Measurements from ENCODE around the gene TMEM63C.

The TMEM63C gene

DNA sequence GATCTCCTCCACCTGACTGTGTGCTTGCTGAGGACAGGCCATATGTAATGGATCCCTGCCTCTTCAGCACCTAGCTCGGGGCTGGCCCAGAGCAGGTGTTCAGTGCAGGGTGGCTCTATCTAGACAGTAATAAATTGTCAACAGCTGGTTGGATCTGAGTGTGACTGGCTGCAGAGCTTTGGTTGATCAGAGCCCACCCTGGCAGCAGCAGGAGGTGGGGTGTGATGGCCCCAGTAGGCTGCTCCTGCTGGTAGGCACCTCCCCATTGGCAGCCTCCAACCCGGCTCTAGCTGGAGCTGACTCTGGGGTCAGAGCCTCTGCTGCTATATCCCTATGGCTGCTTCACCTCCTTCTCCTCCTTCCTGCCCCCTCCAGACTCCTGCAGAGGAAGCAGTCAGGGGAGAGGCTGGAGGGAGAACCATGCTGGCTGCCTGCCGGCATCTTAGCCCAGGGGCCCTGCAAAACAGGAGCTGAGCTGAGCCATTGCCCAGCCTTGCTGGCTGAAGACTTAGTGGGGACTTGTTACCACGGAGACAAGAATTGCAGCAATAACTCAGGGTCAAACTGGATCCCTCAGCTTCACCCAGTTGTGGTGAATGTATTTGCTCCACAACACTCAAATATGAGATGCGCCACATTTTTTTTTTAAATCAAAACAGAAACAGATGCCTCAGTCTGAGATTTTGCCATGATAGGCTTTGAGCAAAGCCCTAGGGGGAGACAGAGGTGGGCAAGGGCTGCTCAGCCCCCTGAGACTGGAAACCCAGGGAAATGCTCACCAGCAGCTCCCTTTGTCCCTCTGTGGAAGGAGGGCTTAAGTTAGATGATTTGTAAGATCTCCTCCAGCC, 22.2 kb downstream of the TMEM63C start:
- H3K9me3 ChIP-seq (ENCODE audit: control insufficient read depth, low read length), result no peaks in the 10 kb centered on the region
- H3K27me3 ChIP-seq (replicated peaks; ENCODE audit: control insufficient read depth, insufficient read depth, low read length), result peaks cover 63% of the 10 kb centered on the region
- no peaks in the 10 kb centered on the region for H3K4me1 ChIP-seq (ENCODE audit: control insufficient read depth, insufficient read depth, low read length)
- H3K36me3 ChIP-seq (ENCODE audit: control insufficient read depth, insufficient read depth, low read length, severe bottlenecking), result no peaks in the 10 kb centered on the region
- H3K9ac ChIP-seq (ENCODE audit: low read length), result no peak overlapping the region
- DNase-seq (ENCODE audit: low read depth), result peak; percentile 3
- no peak overlapping the region for H3K4me3 ChIP-seq (ENCODE audit: low read length)

DNA sequence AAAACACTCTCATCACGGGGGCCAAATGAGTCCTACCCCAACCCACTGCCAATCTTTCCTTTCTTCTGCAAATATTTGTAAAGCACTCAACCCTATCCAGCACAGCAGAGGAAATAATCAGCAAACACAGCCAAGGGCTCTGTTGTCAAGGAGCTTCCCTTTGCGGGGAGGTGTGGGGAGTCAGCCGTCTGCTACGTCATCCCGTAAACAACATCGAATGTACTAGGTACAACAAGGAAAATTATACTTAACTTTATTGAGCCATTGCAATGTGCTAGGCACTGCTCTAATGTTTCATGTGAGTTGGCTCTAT, 22.8 kb downstream of the TMEM63C start:
- H3K4me1 ChIP-seq (ENCODE audit: control insufficient read depth, insufficient read depth, low read length), result no peaks in the 10 kb centered on the region
- DNase-seq (ENCODE audit: low read depth), result no peak
- H3K27me3 ChIP-seq (replicated peaks; ENCODE audit: control insufficient read depth, insufficient read depth, low read length), result peaks cover 58% of the 10 kb centered on the region
- H3K9me3 ChIP-seq (ENCODE audit: control insufficient read depth, low read length), result no peaks in the 10 kb centered on the region
- no peaks in the 10 kb centered on the region for H3K36me3 ChIP-seq (ENCODE audit: control insufficient read depth, insufficient read depth, low read length, severe bottlenecking)
- H3K9ac ChIP-seq (ENCODE audit: low read length), result no peak overlapping the region
- no peak overlapping the region for H3K4me3 ChIP-seq (ENCODE audit: low read length)

DNA sequence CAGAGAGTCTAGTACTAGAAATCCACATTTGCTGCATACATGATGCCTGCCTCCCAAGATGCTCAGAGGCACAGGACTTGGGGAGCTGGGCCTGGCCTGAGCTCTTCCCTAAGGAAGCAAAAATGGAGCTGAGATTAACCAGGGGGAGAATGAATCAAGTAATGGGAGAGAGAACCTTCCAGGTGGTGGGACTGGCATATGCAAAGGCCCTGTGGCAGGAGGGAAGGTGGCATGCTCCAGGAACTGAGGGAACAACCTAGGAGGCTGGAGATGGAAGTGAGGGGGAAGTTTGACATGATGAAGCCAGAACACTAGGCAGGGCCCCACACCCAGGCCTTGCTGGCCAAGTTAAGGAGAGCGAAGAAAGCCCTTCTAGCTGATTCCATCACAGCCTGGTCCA, 23.3 kb downstream of the TMEM63C start:
- no peak overlapping the region for H3K9ac ChIP-seq (ENCODE audit: low read length)
- no peak overlapping the region for H3K4me3 ChIP-seq (ENCODE audit: low read length)
- no peaks in the 10 kb centered on the region for H3K4me1 ChIP-seq (ENCODE audit: control insufficient read depth, insufficient read depth, low read length)
- no peaks in the 10 kb centered on the region for H3K36me3 ChIP-seq (ENCODE audit: control insufficient read depth, insufficient read depth, low read length, severe bottlenecking)
- DNase-seq (ENCODE audit: low read depth), result no peak
- H3K27me3 ChIP-seq (replicated peaks; ENCODE audit: control insufficient read depth, insufficient read depth, low read length), result peaks cover 60% of the 10 kb centered on the region
- H3K9me3 ChIP-seq (ENCODE audit: control insufficient read depth, low read length), result no peaks in the 10 kb centered on the region

DNA sequence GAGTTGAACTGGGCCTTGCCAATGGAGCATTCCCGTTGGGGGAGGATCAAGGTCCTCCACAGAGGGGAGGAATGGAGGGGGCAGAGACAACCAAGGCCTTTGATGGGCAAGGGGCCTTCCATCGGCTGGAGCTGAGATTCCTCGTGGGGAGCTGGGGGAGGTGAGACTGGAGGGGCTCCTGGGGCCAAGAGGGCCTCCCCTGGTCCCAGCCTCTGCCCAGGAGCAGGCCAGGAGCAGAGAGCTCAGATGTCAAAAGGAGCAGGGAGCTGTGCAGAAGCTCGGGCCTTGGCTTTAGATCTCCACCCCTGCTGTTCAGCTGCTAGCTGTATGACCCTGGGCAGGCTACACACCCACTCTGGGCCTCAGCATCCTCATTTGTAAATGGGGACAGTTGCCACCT, 24.0 kb downstream of the TMEM63C start:
- no peaks in the 10 kb centered on the region for H3K36me3 ChIP-seq (ENCODE audit: control insufficient read depth, insufficient read depth, low read length, severe bottlenecking)
- DNase-seq (ENCODE audit: low read depth), result no peak
- no peaks in the 10 kb centered on the region for H3K9me3 ChIP-seq (ENCODE audit: control insufficient read depth, low read length)
- H3K4me1 ChIP-seq (ENCODE audit: control insufficient read depth, insufficient read depth, low read length), result no peaks in the 10 kb centered on the region
- no peak overlapping the region for H3K4me3 ChIP-seq (ENCODE audit: low read length)
- H3K9ac ChIP-seq (ENCODE audit: low read length), result no peak overlapping the region
- peaks cover 58% of the 10 kb centered on the region for H3K27me3 ChIP-seq (replicated peaks; ENCODE audit: control insufficient read depth, insufficient read depth, low read length)

DNA sequence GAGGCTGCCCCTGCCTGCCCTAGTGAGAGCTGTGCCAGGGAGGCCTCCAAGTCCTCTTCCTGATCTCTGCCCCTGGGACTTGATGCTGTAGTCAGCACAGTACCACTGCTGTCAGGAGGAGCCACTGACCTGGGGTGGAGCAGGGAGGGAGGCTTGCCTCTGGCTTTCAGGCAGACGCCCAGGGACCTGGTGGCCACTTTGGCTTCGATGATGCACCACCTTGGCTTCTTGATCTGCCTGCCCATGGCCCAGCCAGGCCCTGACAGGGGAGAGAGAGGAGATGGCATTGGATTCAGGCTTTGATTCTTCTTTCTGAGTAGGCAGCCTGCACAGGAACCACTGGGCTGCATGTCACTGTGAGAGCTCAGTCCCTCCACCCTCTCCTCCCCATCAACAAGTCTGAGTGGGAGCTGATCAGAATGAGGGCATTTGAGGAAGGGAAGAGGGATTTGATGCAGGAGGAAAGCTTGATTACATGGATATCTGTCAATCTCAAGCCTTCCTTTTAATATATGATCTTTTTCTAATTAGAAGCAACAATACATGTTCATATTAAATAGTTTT, 24.7 kb downstream of the TMEM63C start:
- no peaks in the 10 kb centered on the region for H3K4me1 ChIP-seq (ENCODE audit: control insufficient read depth, insufficient read depth, low read length)
- H3K9me3 ChIP-seq (ENCODE audit: control insufficient read depth, low read length), result no peaks in the 10 kb centered on the region
- H3K4me3 ChIP-seq (ENCODE audit: low read length), result no peak overlapping the region
- H3K9ac ChIP-seq (ENCODE audit: low read length), result no peak overlapping the region
- H3K36me3 ChIP-seq (ENCODE audit: control insufficient read depth, insufficient read depth, low read length, severe bottlenecking), result no peaks in the 10 kb centered on the region
- no peak for DNase-seq (ENCODE audit: low read depth)
- peaks cover 50% of the 10 kb centered on the region for H3K27me3 ChIP-seq (replicated peaks; ENCODE audit: control insufficient read depth, insufficient read depth, low read length)

DNA sequence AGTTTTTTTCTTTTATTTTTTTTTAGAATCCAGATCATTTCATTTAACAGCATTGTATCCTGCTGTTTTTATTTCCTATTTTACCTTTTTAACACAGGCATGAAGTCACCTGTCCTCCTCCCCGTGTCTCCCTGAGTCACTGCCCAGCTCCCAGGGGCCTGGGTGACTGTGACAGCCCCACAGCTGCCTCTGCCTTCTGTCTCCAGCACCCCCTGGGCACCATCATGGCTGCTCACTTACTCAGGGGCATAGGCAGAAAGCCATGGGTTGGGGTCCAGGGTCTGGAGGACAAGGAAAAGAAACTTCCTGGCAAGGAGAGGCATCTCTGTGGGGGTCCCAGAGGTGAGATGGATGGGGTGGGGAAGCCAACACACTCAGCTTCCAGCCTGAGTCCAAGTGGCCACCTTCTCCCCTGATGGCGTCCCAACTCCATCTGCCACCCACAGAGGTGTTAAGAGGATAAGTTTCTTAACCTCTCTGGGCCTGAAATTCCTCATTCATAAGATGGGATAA, 25.3 kb downstream of the TMEM63C start:
- Histone ChIP-seq H3K4me1 (ENCODE audit: control insufficient read depth, insufficient read depth, low read length) (no peaks in the 10 kb centered on the region), H3K27me3 (replicated peaks; ENCODE audit: control insufficient read depth, insufficient read depth, low read length) (peaks cover 48% of the 10 kb centered on the region), H3K4me3 (ENCODE audit: low read length) (no peak overlapping the region), H3K9ac (ENCODE audit: low read length) (no peak overlapping the region), H3K36me3 (ENCODE audit: control insufficient read depth, insufficient read depth, low read length, severe bottlenecking) (no peaks in the 10 kb centered on the region), H3K9me3 (ENCODE audit: control insufficient read depth, low read length) (no peaks in the 10 kb centered on the region)
- DNase-seq (ENCODE audit: low read depth), result no peak

DNA sequence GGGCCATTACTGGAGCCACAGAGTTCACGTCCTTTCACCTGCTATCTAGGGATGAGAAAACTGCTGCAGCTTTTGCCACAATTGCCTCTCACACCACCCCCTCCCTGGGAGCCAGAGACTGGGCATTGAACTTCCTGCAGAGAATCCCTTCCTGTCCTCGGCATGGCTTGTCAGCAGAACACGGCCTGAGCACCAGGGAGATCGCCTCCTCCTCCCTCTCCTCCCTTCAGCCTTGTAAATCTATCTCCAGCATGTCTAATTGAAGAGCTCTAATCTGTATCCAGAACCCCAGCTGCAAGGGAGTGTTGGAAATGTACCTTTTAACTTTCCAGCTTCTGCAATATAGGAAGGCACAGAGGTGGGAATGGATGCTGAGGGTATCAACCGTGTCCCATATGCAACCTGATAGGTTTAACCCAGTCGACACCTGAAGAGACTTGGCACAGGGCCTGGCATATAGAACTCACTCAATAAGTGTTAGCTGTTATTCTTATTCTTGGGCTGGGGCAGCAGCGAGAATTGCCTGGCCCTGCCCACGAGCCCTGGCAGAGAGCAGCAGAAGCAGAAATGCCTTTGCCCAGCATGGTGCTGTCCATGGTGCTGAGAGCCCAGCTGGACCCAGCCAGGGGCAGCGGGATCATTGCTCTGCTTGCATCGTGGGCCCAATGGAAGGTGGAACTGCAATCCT, 26.8 kb downstream of the TMEM63C start:
- peaks cover 50% of the 10 kb centered on the region for H3K27me3 ChIP-seq (replicated peaks; ENCODE audit: control insufficient read depth, insufficient read depth, low read length)
- no peaks in the 10 kb centered on the region for H3K36me3 ChIP-seq (ENCODE audit: control insufficient read depth, insufficient read depth, low read length, severe bottlenecking)
- H3K4me1 ChIP-seq (ENCODE audit: control insufficient read depth, insufficient read depth, low read length), result no peaks in the 10 kb centered on the region
- no peaks in the 10 kb centered on the region for H3K9me3 ChIP-seq (ENCODE audit: control insufficient read depth, low read length)
- H3K4me3 ChIP-seq (ENCODE audit: low read length), result no peak overlapping the region
- H3K9ac ChIP-seq (ENCODE audit: low read length), result no peak overlapping the region
- DNase-seq (ENCODE audit: low read depth), result peak; percentile 84

DNA sequence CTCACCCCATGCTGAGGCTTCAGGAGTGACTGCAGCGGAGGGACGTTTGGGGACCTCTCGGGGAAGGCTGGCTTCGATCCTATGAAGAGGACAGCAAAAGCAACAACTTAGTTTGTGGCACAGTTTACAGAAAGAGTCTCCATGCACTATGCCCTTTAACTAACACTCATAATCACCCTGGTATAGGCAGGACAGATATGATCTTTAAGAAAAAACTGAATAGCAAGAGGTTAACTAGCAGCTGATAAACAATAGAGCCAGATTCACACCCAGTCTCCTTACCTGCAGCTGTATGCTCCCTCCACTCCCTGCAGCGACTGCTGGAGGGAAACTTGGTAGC, 27.4 kb downstream of the TMEM63C start:
- H3K4me1 ChIP-seq (ENCODE audit: control insufficient read depth, insufficient read depth, low read length), result no peaks in the 10 kb centered on the region
- H3K36me3 ChIP-seq (ENCODE audit: control insufficient read depth, insufficient read depth, low read length, severe bottlenecking), result no peaks in the 10 kb centered on the region

DNA sequence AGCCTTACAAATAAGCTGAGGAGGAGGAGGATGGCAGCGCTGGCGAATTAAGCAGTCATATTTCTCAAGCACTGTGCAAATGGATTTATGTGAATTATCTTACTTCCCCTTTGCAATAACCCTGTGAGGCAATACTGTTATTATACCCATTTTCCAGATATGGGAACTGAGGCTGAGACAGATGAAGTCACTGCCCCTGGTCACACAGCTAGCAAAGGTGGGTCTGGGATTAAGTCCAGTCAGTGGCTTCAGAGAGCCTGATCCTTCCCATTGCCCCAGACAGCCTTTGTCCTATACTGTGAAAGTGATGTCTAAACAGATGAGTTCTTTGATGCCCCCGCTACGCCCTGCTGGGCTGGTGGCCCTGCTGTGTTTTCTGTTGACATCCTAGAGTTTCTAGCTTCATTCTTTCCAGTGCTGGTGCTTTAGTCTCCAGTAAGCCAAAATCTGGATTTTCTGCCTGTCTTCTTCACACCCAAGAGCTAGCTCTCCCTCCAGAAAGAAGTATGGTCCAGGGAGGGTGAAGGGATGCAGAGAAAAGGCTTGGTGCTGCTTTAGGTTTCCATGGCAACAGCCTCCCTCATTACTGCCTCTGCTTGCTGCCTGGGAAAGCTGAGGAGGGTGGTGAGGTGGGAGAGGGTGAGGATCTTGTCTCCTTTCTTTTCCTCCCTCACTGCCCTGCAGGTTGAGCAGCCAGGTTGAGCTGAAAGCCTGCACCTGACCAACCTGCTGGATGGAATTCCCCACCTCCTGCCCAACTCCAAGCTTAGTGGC, 30.7 kb downstream of the TMEM63C start:
- Histone ChIP-seq H3K9me3 (ENCODE audit: control insufficient read depth, low read length) (no peaks in the 10 kb centered on the region), H3K9ac (ENCODE audit: low read length) (no peak overlapping the region), H3K36me3 (ENCODE audit: control insufficient read depth, insufficient read depth, low read length, severe bottlenecking) (no peaks in the 10 kb centered on the region), H3K4me3 (ENCODE audit: low read length) (no peak overlapping the region), H3K4me1 (ENCODE audit: control insufficient read depth, insufficient read depth, low read length) (no peaks in the 10 kb centered on the region), H3K27me3 (replicated peaks; ENCODE audit: control insufficient read depth, insufficient read depth, low read length) (peaks cover 58% of the 10 kb centered on the region)
- DNase-seq (ENCODE audit: low read depth), result no peak

More for the DNA sequence above, 27.4 kb downstream of the TMEM63C start:
- Histone ChIP-seq H3K27me3 (replicated peaks; ENCODE audit: control insufficient read depth, insufficient read depth, low read length) (peaks cover 53% of the 10 kb centered on the region), H3K9me3 (ENCODE audit: control insufficient read depth, low read length) (no peaks in the 10 kb centered on the region), H3K9ac (ENCODE audit: low read length) (no peak overlapping the region), H3K4me3 (ENCODE audit: low read length) (no peak overlapping the region)
- DNase-seq (ENCODE audit: low read depth), result no peak

DNA sequence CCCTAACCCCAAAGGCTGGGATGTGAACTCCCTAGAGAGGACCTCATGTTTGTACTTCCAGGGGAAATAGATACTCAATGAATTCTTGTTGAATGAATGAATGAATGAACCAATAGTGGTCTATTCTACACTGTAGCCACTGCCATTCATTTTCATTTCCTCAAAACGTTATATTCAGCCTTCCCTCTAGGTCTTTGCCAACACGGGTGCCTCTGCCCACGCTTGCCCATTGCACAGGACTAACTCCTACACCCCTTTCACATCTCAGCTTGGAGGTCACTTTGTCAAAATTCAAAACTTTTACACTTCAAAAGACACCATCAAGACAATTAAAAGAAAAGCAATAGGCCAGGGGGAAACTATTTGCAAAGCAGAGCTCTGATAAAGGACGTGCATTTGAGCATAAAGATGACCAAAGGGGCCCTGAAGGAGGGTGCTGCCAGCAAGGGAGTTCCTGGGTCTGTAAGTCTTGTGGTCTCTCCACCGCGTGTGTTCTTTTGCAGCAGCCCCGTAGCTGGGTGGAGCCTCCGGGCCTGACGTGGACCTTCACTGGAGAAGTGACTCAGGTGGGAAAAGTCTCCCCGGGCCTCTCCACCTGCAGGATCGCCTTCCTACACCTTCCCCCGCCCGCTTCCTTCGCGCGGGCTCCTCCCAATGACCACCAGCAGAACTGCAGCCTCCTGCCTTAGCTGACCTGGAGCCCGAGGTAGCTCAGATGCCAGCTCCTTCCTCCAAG, 31.5 kb downstream of the TMEM63C start:
- H3K9me3 ChIP-seq (ENCODE audit: control insufficient read depth, low read length), result no peaks in the 10 kb centered on the region
- H3K36me3 ChIP-seq (ENCODE audit: control insufficient read depth, insufficient read depth, low read length, severe bottlenecking), result no peaks in the 10 kb centered on the region
- no peak overlapping the region for H3K9ac ChIP-seq (ENCODE audit: low read length)
- H3K4me1 ChIP-seq (ENCODE audit: control insufficient read depth, insufficient read depth, low read length), result no peaks in the 10 kb centered on the region
- H3K27me3 ChIP-seq (replicated peaks; ENCODE audit: control insufficient read depth, insufficient read depth, low read length), result peaks cover 55% of the 10 kb centered on the region
- DNase-seq (ENCODE audit: low read depth), result peak; percentile 18
- no peak overlapping the region for H3K4me3 ChIP-seq (ENCODE audit: low read length)
